GM18858 (cell line): ENCODE data around the gene QKI.
"Not testable (repeated sequence)": the region's sequence is repeated elsewhere in the genome, so short reads cannot be mapped to it uniquely, and the experiment has no call there.

Experiments used
- ATAC-seq: cut with Tn5 transposase; IDR thresholded peaks from one replicate; pipeline ENCODE4 v1.9.1; 2021; ENCODE audit not compliant: unreplicated experiment

Gene QKI

GRCh38 chr6:163476946-163477345 lies 62.4 kb downstream of the QKI start:
- ATAC-seq, result not testable (repeated sequence)

- no peak for ATAC-seq
Measured at GRCh38 chr6:163483107-163483506, 68.6 kb downstream of the QKI start.

GRCh38 chr6:163485388-163485851 lies 70.9 kb downstream of the QKI start:
- no peak for ATAC-seq

- ATAC-seq, result no peak
Measured at GRCh38 chr6:163486821-163487220, 72.3 kb downstream of the QKI start.

GRCh38 chr6:163487606-163488005 lies 73.1 kb downstream of the QKI start:
- no peak for ATAC-seq

- no peak for ATAC-seq
Measured at GRCh38 chr6:163489584-163489983, 75.1 kb downstream of the QKI start.

- ATAC-seq, result no peak
Measured at GRCh38 chr6:163490826-163491577, 76.5 kb downstream of the QKI start.

GRCh38 chr6:163491737-163492300 lies 77.3 kb downstream of the QKI start:
- no peak for ATAC-seq

- no peak for ATAC-seq
Measured at GRCh38 chr6:163494279-163494727, 79.8 kb downstream of the QKI start.

GRCh38 chr6:163496205-163496604 lies 81.7 kb downstream of the QKI start:
- ATAC-seq, result no peak

GRCh38 chr6:163500105-163500504 lies 85.6 kb downstream of the QKI start:
- no peak for ATAC-seq

- ATAC-seq, result no peak
Measured at GRCh38 chr6:163501026-163501425, 86.5 kb downstream of the QKI start.

- ATAC-seq, result no peak
Measured at GRCh38 chr6:163501439-163501838, 86.9 kb downstream of the QKI start.

- no peak for ATAC-seq
Measured at GRCh38 chr6:163504984-163505640, 90.6 kb downstream of the QKI start.

- no peak for ATAC-seq
Measured at GRCh38 chr6:163507965-163508364, 93.4 kb downstream of the QKI start.

GRCh38 chr6:163513003-163513402 lies 98.5 kb downstream of the QKI start:
- no peak for ATAC-seq

GRCh38 chr6:163513570-163514166 lies 99.2 kb downstream of the QKI start:
- no peak for ATAC-seq

GRCh38 chr6:163516908-163517307 lies 102.4 kb downstream of the QKI start:
- ATAC-seq, result no peak

- no peak for ATAC-seq
Measured at GRCh38 chr6:163520956-163521355, 106.4 kb downstream of the QKI start.

GRCh38 chr6:163522033-163522432 lies 107.5 kb downstream of the QKI start:
- ATAC-seq, result no peak

- ATAC-seq, result no peak
Measured at GRCh38 chr6:163525926-163526325, 111.4 kb downstream of the QKI start.

GRCh38 chr6:163526346-163526745 lies 111.8 kb downstream of the QKI start:
- no peak for ATAC-seq
